ENCODE data around the gene PDZD2.

The PDZD2 gene

GRCh38 chr5:31655491-31655890 is 16.6 kb downstream of the PDZD2 start:
- ATAC-seq (ENCODE audit: insufficient read depth, low read depth) (no peak), DNase-seq (no peak)
- TF ChIP-seq CTCF (IDR thresholded peaks at IDR 0.05; ENCODE audit: borderline replicate concordance, extremely low read depth, low read length, poor library complexity, severe bottlenecking): no peak
- no peak for TF ChIP-seq EZH2 (IDR thresholded peaks at IDR 0.05; ENCODE audit: borderline replicate concordance, low read depth, low read length, severe bottlenecking)
- H3K27me3 ChIP-seq (ENCODE audit: insufficient read depth, low read length, poor library complexity): no peaks in the 10 kb centered on the region
- no peaks in the 10 kb centered on the region for H3K9me3 ChIP-seq (ENCODE audit: insufficient read depth, low read length, severe bottlenecking)
- H3K79me2 ChIP-seq (ENCODE audit: insufficient read depth, low read length): no peaks in the 10 kb centered on the region
- H2AFZ ChIP-seq (ENCODE audit: low read depth, low read length): no peak overlapping the region
- H3K27ac ChIP-seq (ENCODE audit: low read length): no peak overlapping the region
- no peak overlapping the region for H3K4me3 ChIP-seq (ENCODE audit: low read depth in 1 of 2, low read length in 2 of 2)
- no peak overlapping the region for H3K9ac ChIP-seq (ENCODE audit: low read depth, low read length)
- H4K20me1 ChIP-seq (ENCODE audit: insufficient read depth, low read length): no peaks in the 10 kb centered on the region
- no peak overlapping the region for H3K4me2 ChIP-seq (ENCODE audit: insufficient read depth, low read length)
- H3K36me3 ChIP-seq (ENCODE audit: insufficient read depth, low read length): no peaks in the 10 kb centered on the region
- no peaks in the 10 kb centered on the region for H3K4me1 ChIP-seq (ENCODE audit: insufficient read depth, low read length)

GRCh38 chr5:31656806-31657205 is 17.9 kb downstream of the PDZD2 start:
- Histone ChIP-seq H2AFZ (ENCODE audit: low read depth, low read length) (no peak overlapping the region), H3K9ac (ENCODE audit: low read depth, low read length) (no peak overlapping the region), H3K27ac (ENCODE audit: low read length) (no peak overlapping the region), H3K4me3 (ENCODE audit: low read depth in 1 of 2, low read length in 2 of 2) (no peak overlapping the region), H3K4me1 (ENCODE audit: insufficient read depth, low read length) (no peaks in the 10 kb centered on the region), H4K20me1 (ENCODE audit: insufficient read depth, low read length) (no peaks in the 10 kb centered on the region), H3K79me2 (ENCODE audit: insufficient read depth, low read length) (no peaks in the 10 kb centered on the region), H3K36me3 (ENCODE audit: insufficient read depth, low read length) (no peaks in the 10 kb centered on the region), H3K27me3 (ENCODE audit: insufficient read depth, low read length, poor library complexity) (no peaks in the 10 kb centered on the region), H3K9me3 (ENCODE audit: insufficient read depth, low read length, severe bottlenecking) (no peaks in the 10 kb centered on the region), H3K4me2 (ENCODE audit: insufficient read depth, low read length) (no peak overlapping the region)
- TF ChIP-seq CTCF (IDR thresholded peaks at IDR 0.05; ENCODE audit: borderline replicate concordance, extremely low read depth, low read length, poor library complexity, severe bottlenecking): no peak
- TF ChIP-seq EZH2 (IDR thresholded peaks at IDR 0.05; ENCODE audit: borderline replicate concordance, low read depth, low read length, severe bottlenecking): no peak
- ATAC-seq (ENCODE audit: insufficient read depth, low read depth) (no peak), DNase-seq (no peak)

- Histone ChIP-seq H3K27ac (ENCODE audit: low read length) (no peak overlapping the region), H3K9ac (ENCODE audit: low read depth, low read length) (no peak overlapping the region), H3K4me3 (ENCODE audit: low read depth in 1 of 2, low read length in 2 of 2) (no peak overlapping the region), H2AFZ (ENCODE audit: low read depth, low read length) (no peak overlapping the region), H3K36me3 (ENCODE audit: insufficient read depth, low read length) (no peaks in the 10 kb centered on the region), H4K20me1 (ENCODE audit: insufficient read depth, low read length) (no peaks in the 10 kb centered on the region), H3K9me3 (ENCODE audit: insufficient read depth, low read length, severe bottlenecking) (no peaks in the 10 kb centered on the region), H3K79me2 (ENCODE audit: insufficient read depth, low read length) (no peaks in the 10 kb centered on the region), H3K27me3 (ENCODE audit: insufficient read depth, low read length, poor library complexity) (no peaks in the 10 kb centered on the region), H3K4me2 (ENCODE audit: insufficient read depth, low read length) (no peak overlapping the region), H3K4me1 (ENCODE audit: insufficient read depth, low read length) (no peaks in the 10 kb centered on the region)
- ATAC-seq (ENCODE audit: insufficient read depth, low read depth) (no peak), DNase-seq (no peak)
- TF ChIP-seq EZH2 (IDR thresholded peaks at IDR 0.05; ENCODE audit: borderline replicate concordance, low read depth, low read length, severe bottlenecking): no peak
Measured at GRCh38 chr5:31657315-31657979, 18.5 kb downstream of the PDZD2 start.

GRCh38 chr5:31661257-31661656 is 22.3 kb downstream of the PDZD2 start:
- Histone ChIP-seq H4K20me1 (ENCODE audit: insufficient read depth, low read length) (no peaks in the 10 kb centered on the region), H3K9ac (ENCODE audit: low read depth, low read length) (no peak overlapping the region), H3K79me2 (ENCODE audit: insufficient read depth, low read length) (no peaks in the 10 kb centered on the region), H3K9me3 (ENCODE audit: insufficient read depth, low read length, severe bottlenecking) (no peaks in the 10 kb centered on the region), H3K27ac (ENCODE audit: low read length) (no peak overlapping the region), H3K4me3 (ENCODE audit: low read depth in 1 of 2, low read length in 2 of 2) (no peak overlapping the region), H3K36me3 (ENCODE audit: insufficient read depth, low read length) (no peaks in the 10 kb centered on the region), H3K27me3 (ENCODE audit: insufficient read depth, low read length, poor library complexity) (no peaks in the 10 kb centered on the region), H2AFZ (ENCODE audit: low read depth, low read length) (no peak overlapping the region), H3K4me1 (ENCODE audit: insufficient read depth, low read length) (no peaks in the 10 kb centered on the region), H3K4me2 (ENCODE audit: insufficient read depth, low read length) (no peak overlapping the region)
- no peak for ATAC-seq (ENCODE audit: insufficient read depth, low read depth)
- TF ChIP-seq CTCF (IDR thresholded peaks at IDR 0.05; ENCODE audit: borderline replicate concordance, extremely low read depth, low read length, poor library complexity, severe bottlenecking) (no peak), EZH2 (IDR thresholded peaks at IDR 0.05; ENCODE audit: borderline replicate concordance, low read depth, low read length, severe bottlenecking) (no peak)
- no peak for DNase-seq
